OCI-M1 (cell line): ENCODE results near the gene AATK.
"Not testable (repeated sequence)": the region's sequence is repeated elsewhere in the genome, so short reads cannot be mapped to it uniquely, and the experiment has no call there.

Experiments used
- DNase-seq: peaks from one replicate; lab custom pipeline; 2025; lab: John Stamatoyannopoulos, UW

Gene AATK

GRCh38 chr17:81092518-81093095 is 73.4 kb downstream of the AATK start:
- no peak for DNase-seq

- no peak for DNase-seq
Observed at GRCh38 chr17:81091774-81092517, 74.1 kb downstream of the AATK start.

GRCh38 chr17:81091154-81091553 is 74.9 kb downstream of the AATK start:
- no peak for DNase-seq

- peak; percentile 81 for DNase-seq
Observed at GRCh38 chr17:81090361-81091136, 75.5 kb downstream of the AATK start.

GRCh38 chr17:81086789-81087551 is 79.1 kb downstream of the AATK start:
- no peak for DNase-seq

- no peak for DNase-seq
Observed at GRCh38 chr17:81085420-81085911, 80.6 kb downstream of the AATK start.

- no peak for DNase-seq
Observed at GRCh38 chr17:81084680-81085419, 81.2 kb downstream of the AATK start.

GRCh38 chr17:81083125-81083765 is 82.8 kb downstream of the AATK start:
- no peak for DNase-seq

- DNase-seq = no peak
Observed at GRCh38 chr17:81082177-81083073, 83.6 kb downstream of the AATK start.

- no peak for DNase-seq
Observed at GRCh38 chr17:81081222-81082176, 84.5 kb downstream of the AATK start.

- no peak for DNase-seq
Observed at GRCh38 chr17:81080019-81080418, 86.0 kb downstream of the AATK start.

GRCh38 chr17:81078026-81078913 is 87.8 kb downstream of the AATK start:
- not testable (repeated sequence) for DNase-seq

- DNase-seq = no peak
Observed at GRCh38 chr17:81076141-81076679, 89.8 kb downstream of the AATK start.

- no peak for DNase-seq
Observed at GRCh38 chr17:81075307-81075706, 90.7 kb downstream of the AATK start.

GRCh38 chr17:81074875-81075274 is 91.1 kb downstream of the AATK start:
- DNase-seq = no peak

GRCh38 chr17:81073967-81074839 is 91.8 kb downstream of the AATK start:
- no peak for DNase-seq
